Measurements from ENCODE around the gene FBXL20.

GRCh38 chr17:39327109-39327508 lies 74.3 kb downstream of the FBXL20 start:
- TF ChIP-seq CTCF (IDR thresholded peaks at IDR 0.05 in 4 of 5, conservative IDR thresholded peaks at IDR 0.05 in 1 of 5), result no peak
- TF ChIP-seq POLR2A (IDR thresholded peaks at IDR 0.05), result no peak
